Neural cell (in vitro differentiated cells): ENCODE measurements around the gene ARID1B. TPM values are rescaled to one million over a fixed set of nuclear protein-coding genes. Genes with fewer than 3 reads are reported as not detected.

Experiments used
- H2AFZ ChIP-seq: fragments of 200-600, 300-800 bp; sonication (generic), shearing (Covaris generic); 2 replicates; pipeline ENCODE4 v1.6.0; 2014; ENCODE audit warnings: low read depth, mild to moderate bottlenecking, antibody characterized with exemption, low read length, moderate library complexity
- H3F3A ChIP-seq: fragments of 200-600 bp; shearing (Covaris generic); 2 replicates; pipeline ENCODE4 v1.6.1; 2016; ENCODE audit warnings: mild to moderate bottlenecking, moderate library complexity, mixed read lengths, antibody characterized with exemption, low read length; ENCODE audit not compliant: insufficient read depth, poor library complexity, severe bottlenecking
- H3K27ac ChIP-seq: fragments of 200-600, 300-800 bp; sonication (generic), shearing (Covaris generic); 2 replicates; pipeline ENCODE4 v1.5.1; 2014; ENCODE audit warnings: mild to moderate bottlenecking, low read length, moderate library complexity
- H3K27me3 ChIP-seq: fragments of 300-800, 200-600 bp; sonication (generic), shearing (Covaris generic); 2 replicates; pipeline ENCODE4 v1.6.0; 2014; ENCODE audit warnings: mild to moderate bottlenecking, low read depth, low read length, moderate library complexity; ENCODE audit not compliant: insufficient read depth
- H3K36me3 ChIP-seq: fragments of 300-800, 200-600 bp; sonication (generic), shearing (Covaris generic); 2 replicates; pipeline ENCODE4 v1.5.1; 2014; ENCODE audit warnings: mild to moderate bottlenecking, antibody characterized with exemption, low read length, moderate library complexity; ENCODE audit not compliant: insufficient read depth
- H3K4me2 ChIP-seq: fragments of 300-800, 200-600 bp; sonication (generic), shearing (Covaris generic); 2 replicates; pipeline ENCODE4 v1.6.0; 2014; ENCODE audit warnings: mild to moderate bottlenecking, low read length
- H3K4me3 ChIP-seq: fragments of 300-800, 200-600 bp; sonication (generic), shearing (Covaris generic); 2 replicates; pipeline ENCODE4 v1.5.1; 2014; ENCODE audit warnings: mild to moderate bottlenecking, low read length, moderate library complexity
- H3K79me2 ChIP-seq: fragments of 200-600 bp; shearing (Covaris generic); replicated peaks from 2 replicates; pipeline ENCODE4 v1.6.0; 2014; ENCODE audit warnings: mild to moderate bottlenecking, low read length, moderate library complexity; ENCODE audit not compliant: insufficient read depth
- H3K9ac ChIP-seq: fragments of 300-800, 200-600 bp; sonication (generic), shearing (Covaris generic); 2 replicates; pipeline ENCODE4 v1.6.1; 2016; ENCODE audit warnings: mild to moderate bottlenecking, low read length, mixed read lengths
- H3K9me2 ChIP-seq: fragments of 200-600 bp; shearing (Covaris generic); 2 replicates; pipeline ENCODE4 v1.6.1; 2016; ENCODE audit warnings: mild to moderate bottlenecking, low read length, mixed read lengths; ENCODE audit not compliant: insufficient read depth
- H3K9me3 ChIP-seq: fragments of 200-600, 300-800 bp; sonication (generic), shearing (Covaris generic); 2 replicates; pipeline ENCODE4 v1.6.1; 2016; ENCODE audit warnings: mild to moderate bottlenecking, mixed run types, low read length, moderate library complexity, mixed read lengths
- H4K20me1 ChIP-seq: fragments of 200-600 bp; shearing (Covaris generic); 2 replicates; pipeline ENCODE4 v1.6.1; 2016; ENCODE audit warnings: mild to moderate bottlenecking, mixed run types; ENCODE audit not compliant: insufficient read depth
- EP300 ChIP-seq: fragments of 450-650 bp; conservative IDR thresholded peaks from 2 replicates; pipeline ENCODE4 v1.6.1; 2014; ENCODE audit warnings: antibody characterized with exemption, mild to moderate bottlenecking, moderate library complexity; ENCODE audit not compliant: poor library complexity, severe bottlenecking
- EZH2 ChIP-seq: fragments of 200-600, 300-800 bp; shearing (Covaris generic), sonication (generic); IDR thresholded peaks from 2 replicates; pipeline ENCODE4 v1.6.1; 2014; ENCODE audit warnings: antibody characterized with exemption, low read length, borderline replicate concordance, mild to moderate bottlenecking; ENCODE audit not compliant: insufficient read depth, poor library complexity, severe bottlenecking
- MXI1 ChIP-seq: fragments of 450-650 bp; conservative IDR thresholded peaks from 2 replicates; pipeline ENCODE4 v1.6.1; 2014; ENCODE audit warnings: antibody characterized with exemption, mild to moderate bottlenecking; ENCODE audit not compliant: poor library complexity, severe bottlenecking
- POLR2AphosphoS5 ChIP-seq: IDR thresholded peaks from 2 replicates; pipeline ENCODE4 v1.6.1; 2012
- RAD21 ChIP-seq: fragments of 450-650 bp; conservative IDR thresholded peaks from 2 replicates; pipeline ENCODE4 v1.6.1; 2014; ENCODE audit warnings: antibody characterized with exemption, mild to moderate bottlenecking, moderate library complexity
- SMC3 ChIP-seq: fragments of 450-650 bp; conservative IDR thresholded peaks from 2 replicates; pipeline ENCODE4 v1.6.1; 2014; ENCODE audit warnings: antibody characterized with exemption, mild to moderate bottlenecking, moderate library complexity; ENCODE audit not compliant: poor library complexity
- TAF1 ChIP-seq: IDR thresholded peaks from 2 replicates; pipeline ENCODE4 v1.6.1; 2012; ENCODE audit warnings: low read depth
- polyA plus RNA-seq: library from polyadenylated mRNA; depleted of rRNA; stranded (reverse); fragments of >200 nt; gene quantifications from 2 replicates; pipeline ENCODE4 v1.2.3, GENCODE V29; 2014
- TF ChIP-seq, protein P1 (sequence below): fragments of 450-650 bp; IDR thresholded peaks from 2 replicates; pipeline ENCODE4 v1.5.1; 2014; ENCODE audit warnings: antibody characterized with exemption, mild to moderate bottlenecking, moderate library complexity; ENCODE audit not compliant: poor library complexity, severe bottlenecking
- TF ChIP-seq, protein P2 (sequence below): IDR thresholded peaks from 2 replicates; pipeline ENCODE4 v1.6.1; 2012; ENCODE audit warnings: borderline replicate concordance

Gene ARID1B
- polyA plus RNA-seq, 1 donor from 2014 or later = 35.0 TPM

DNA sequence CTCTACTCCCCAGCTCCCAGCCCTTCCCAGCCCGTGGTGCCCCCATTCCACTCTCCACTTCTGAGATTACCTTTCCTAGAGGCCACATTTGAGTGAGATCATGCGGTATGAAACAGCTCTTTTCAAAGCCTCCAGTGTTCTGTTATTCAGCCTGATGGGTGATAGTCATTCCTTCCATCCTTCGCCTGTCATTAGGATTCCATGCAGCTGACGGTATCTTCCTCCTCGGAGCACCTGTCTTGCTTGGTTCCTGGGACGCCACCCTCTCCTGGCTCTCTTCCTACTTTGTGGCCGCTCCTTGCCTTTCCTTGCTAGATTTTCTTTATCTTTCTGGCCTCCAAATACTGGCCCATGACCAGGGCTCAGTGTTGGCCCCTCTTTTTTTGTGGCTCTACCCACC lies 137.0 kb downstream of the ARID1B start:
- Histone ChIP-seq H3K4me3 (no peak overlapping the region), H2AFZ (no peak overlapping the region), H3F3A (no peaks in the 10 kb centered on the region), H4K20me1 (no peaks in the 10 kb centered on the region), H3K9ac (no peak overlapping the region), H3K79me2 (peaks cover 4% of the 10 kb centered on the region), H3K36me3 (no peaks in the 10 kb centered on the region), H3K4me2 (no peak overlapping the region), H3K9me2 (no peaks in the 10 kb centered on the region), H3K27ac (no peak overlapping the region), H3K9me3 (no peaks in the 10 kb centered on the region), H3K27me3 (no peaks in the 10 kb centered on the region)
- no peak for TF ChIP-seq MXI1
- TF ChIP-seq, protein P1, sequence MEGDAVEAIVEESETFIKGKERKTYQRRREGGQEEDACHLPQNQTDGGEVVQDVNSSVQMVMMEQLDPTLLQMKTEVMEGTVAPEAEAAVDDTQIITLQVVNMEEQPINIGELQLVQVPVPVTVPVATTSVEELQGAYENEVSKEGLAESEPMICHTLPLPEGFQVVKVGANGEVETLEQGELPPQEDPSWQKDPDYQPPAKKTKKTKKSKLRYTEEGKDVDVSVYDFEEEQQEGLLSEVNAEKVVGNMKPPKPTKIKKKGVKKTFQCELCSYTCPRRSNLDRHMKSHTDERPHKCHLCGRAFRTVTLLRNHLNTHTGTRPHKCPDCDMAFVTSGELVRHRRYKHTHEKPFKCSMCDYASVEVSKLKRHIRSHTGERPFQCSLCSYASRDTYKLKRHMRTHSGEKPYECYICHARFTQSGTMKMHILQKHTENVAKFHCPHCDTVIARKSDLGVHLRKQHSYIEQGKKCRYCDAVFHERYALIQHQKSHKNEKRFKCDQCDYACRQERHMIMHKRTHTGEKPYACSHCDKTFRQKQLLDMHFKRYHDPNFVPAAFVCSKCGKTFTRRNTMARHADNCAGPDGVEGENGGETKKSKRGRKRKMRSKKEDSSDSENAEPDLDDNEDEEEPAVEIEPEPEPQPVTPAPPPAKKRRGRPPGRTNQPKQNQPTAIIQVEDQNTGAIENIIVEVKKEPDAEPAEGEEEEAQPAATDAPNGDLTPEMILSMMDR = no peak
- TF ChIP-seq EP300 = no peak
- TF ChIP-seq, protein P2, sequence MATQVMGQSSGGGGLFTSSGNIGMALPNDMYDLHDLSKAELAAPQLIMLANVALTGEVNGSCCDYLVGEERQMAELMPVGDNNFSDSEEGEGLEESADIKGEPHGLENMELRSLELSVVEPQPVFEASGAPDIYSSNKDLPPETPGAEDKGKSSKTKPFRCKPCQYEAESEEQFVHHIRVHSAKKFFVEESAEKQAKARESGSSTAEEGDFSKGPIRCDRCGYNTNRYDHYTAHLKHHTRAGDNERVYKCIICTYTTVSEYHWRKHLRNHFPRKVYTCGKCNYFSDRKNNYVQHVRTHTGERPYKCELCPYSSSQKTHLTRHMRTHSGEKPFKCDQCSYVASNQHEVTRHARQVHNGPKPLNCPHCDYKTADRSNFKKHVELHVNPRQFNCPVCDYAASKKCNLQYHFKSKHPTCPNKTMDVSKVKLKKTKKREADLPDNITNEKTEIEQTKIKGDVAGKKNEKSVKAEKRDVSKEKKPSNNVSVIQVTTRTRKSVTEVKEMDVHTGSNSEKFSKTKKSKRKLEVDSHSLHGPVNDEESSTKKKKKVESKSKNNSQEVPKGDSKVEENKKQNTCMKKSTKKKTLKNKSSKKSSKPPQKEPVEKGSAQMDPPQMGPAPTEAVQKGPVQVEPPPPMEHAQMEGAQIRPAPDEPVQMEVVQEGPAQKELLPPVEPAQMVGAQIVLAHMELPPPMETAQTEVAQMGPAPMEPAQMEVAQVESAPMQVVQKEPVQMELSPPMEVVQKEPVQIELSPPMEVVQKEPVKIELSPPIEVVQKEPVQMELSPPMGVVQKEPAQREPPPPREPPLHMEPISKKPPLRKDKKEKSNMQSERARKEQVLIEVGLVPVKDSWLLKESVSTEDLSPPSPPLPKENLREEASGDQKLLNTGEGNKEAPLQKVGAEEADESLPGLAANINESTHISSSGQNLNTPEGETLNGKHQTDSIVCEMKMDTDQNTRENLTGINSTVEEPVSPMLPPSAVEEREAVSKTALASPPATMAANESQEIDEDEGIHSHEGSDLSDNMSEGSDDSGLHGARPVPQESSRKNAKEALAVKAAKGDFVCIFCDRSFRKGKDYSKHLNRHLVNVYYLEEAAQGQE = no peak
- no peak for TF ChIP-seq TAF1
- no peak for TF ChIP-seq POLR2AphosphoS5
- no peak for TF ChIP-seq SMC3
- no peak for TF ChIP-seq EZH2
- TF ChIP-seq RAD21 = no peak

DNA sequence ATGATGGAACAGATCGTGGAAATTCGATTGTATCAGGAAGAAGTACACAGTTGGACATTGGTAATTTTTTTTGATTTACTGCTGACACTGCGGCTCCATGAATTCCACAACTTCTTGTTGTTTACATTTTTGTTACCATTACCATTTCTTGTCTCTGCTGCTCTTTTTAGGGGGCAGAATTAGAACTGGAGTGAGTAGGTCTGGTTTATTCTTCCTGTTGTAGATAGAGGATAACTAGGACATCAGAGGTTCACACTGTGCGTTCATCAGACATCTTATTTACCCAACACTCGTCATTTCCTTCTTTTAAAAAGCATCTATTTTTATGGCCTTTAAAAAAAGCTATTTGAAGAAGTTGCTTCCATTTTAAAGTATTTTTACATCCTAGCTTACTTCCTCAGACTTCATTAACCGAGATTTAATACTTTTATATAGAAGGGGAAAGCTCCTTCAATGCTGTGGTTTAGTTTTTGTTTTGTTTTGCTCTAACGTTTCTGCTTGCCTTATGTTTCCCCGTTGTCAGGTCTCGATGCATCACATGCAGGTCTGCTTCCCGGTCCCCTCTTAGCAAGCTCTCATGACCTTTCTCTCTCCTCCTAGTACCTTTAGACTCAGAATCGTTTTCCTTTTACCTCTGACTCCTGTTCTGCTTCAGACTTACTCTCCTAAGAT lies 139.1 kb downstream of the ARID1B start:
- Histone ChIP-seq H3K79me2 (peaks cover 4% of the 10 kb centered on the region), H3K27me3 (no peaks in the 10 kb centered on the region), H3K9me2 (no peaks in the 10 kb centered on the region), H3K9ac (no peak overlapping the region), H4K20me1 (no peaks in the 10 kb centered on the region), H3K9me3 (no peaks in the 10 kb centered on the region), H3F3A (no peaks in the 10 kb centered on the region), H3K27ac (no peak overlapping the region), H2AFZ (no peak overlapping the region), H3K4me2 (no peak overlapping the region), H3K4me3 (no peak overlapping the region), H3K36me3 (no peaks in the 10 kb centered on the region)
- TF ChIP-seq, protein P1 = no peak
- TF ChIP-seq SMC3 (no peak), EZH2 (no peak), TAF1 (no peak), POLR2AphosphoS5 (no peak), EP300 (no peak), MXI1 (no peak)
- TF ChIP-seq, protein P2 = no peak
